ENCODE results near the gene ADH1C.
"Not testable (repeated sequence)": the region's sequence is repeated elsewhere in the genome, so short reads cannot be mapped to it uniquely, and the experiment has no call there.

The ADH1C gene

GRCh38 chr4:99356992-99357391 lies 4.4 kb upstream of the ADH1C start:
- Histone ChIP-seq H3K27ac (ENCODE audit: low read length) (no peak overlapping the region), H3K27me3 (ENCODE audit: low read depth, low read length) (no peaks in the 10 kb centered on the region), H3K4me3 (ENCODE audit: low read depth in 1 of 2, low read length in 2 of 2) (no peak overlapping the region), H3K4me1 (ENCODE audit: control insufficient read depth in 1 of 2, insufficient read depth in 2 of 2, low read length in 2 of 2) (no peaks in the 10 kb centered on the region), H3K36me3 (ENCODE audit: control insufficient read depth in 1 of 2, insufficient read depth in 2 of 2, low read length in 2 of 2) (no peaks in the 10 kb centered on the region), H3K9me3 (ENCODE audit: control insufficient read depth in 1 of 2, low read length in 2 of 2) (no peaks in the 10 kb centered on the region)

- H3K36me3 ChIP-seq (ENCODE audit: control insufficient read depth in 1 of 2, insufficient read depth in 2 of 2, low read length in 2 of 2); H3K9me3 ChIP-seq (ENCODE audit: control insufficient read depth in 1 of 2, low read length in 2 of 2); H3K27ac ChIP-seq (ENCODE audit: low read length); H3K27me3 ChIP-seq (ENCODE audit: low read depth, low read length); H3K4me3 ChIP-seq (ENCODE audit: low read depth in 1 of 2, low read length in 2 of 2); H3K4me1 ChIP-seq (ENCODE audit: control insufficient read depth in 1 of 2, insufficient read depth in 2 of 2, low read length in 2 of 2): not testable (repeated sequence)
Observed at GRCh38 chr4:99356149-99356548, 3.6 kb upstream of the ADH1C start.

- Histone ChIP-seq H3K27ac (ENCODE audit: low read length) (peak overlapping the region; percentile 49), H3K36me3 (ENCODE audit: control insufficient read depth in 1 of 2, insufficient read depth in 2 of 2, low read length in 2 of 2) (peaks cover 0 to 6% of the 10 kb centered on the region in 2 donors), H3K4me1 (ENCODE audit: control insufficient read depth in 1 of 2, insufficient read depth in 2 of 2, low read length in 2 of 2) (no peaks in the 10 kb centered on the region), H3K9me3 (ENCODE audit: control insufficient read depth in 1 of 2, low read length in 2 of 2) (no peaks in the 10 kb centered on the region), H3K27me3 (ENCODE audit: low read depth, low read length) (no peaks in the 10 kb centered on the region), H3K4me3 (ENCODE audit: low read depth in 1 of 2, low read length in 2 of 2) (peak overlapping the region in 1 of 2 donors; percentile 52)
Observed at GRCh38 chr4:99351487-99351886, 1.1 kb downstream of the ADH1C start.

GRCh38 chr4:99349338-99349737 lies 3.2 kb downstream of the ADH1C start:
- Histone ChIP-seq H3K4me1 (ENCODE audit: control insufficient read depth in 1 of 2, insufficient read depth in 2 of 2, low read length in 2 of 2) (no peaks in the 10 kb centered on the region), H3K27me3 (ENCODE audit: low read depth, low read length) (no peaks in the 10 kb centered on the region), H3K4me3 (ENCODE audit: low read depth in 1 of 2, low read length in 2 of 2) (no peak overlapping the region), H3K9me3 (ENCODE audit: control insufficient read depth in 1 of 2, low read length in 2 of 2) (no peaks in the 10 kb centered on the region), H3K27ac (ENCODE audit: low read length) (no peak overlapping the region), H3K36me3 (ENCODE audit: control insufficient read depth in 1 of 2, insufficient read depth in 2 of 2, low read length in 2 of 2) (peaks cover 0 to 6% of the 10 kb centered on the region in 2 donors)

GRCh38 chr4:99342624-99343023 lies 9.9 kb downstream of the ADH1C start:
- not testable (repeated sequence) for H3K27ac ChIP-seq (ENCODE audit: low read length); H3K9me3 ChIP-seq (ENCODE audit: control insufficient read depth in 1 of 2, low read length in 2 of 2); H3K36me3 ChIP-seq (ENCODE audit: control insufficient read depth in 1 of 2, insufficient read depth in 2 of 2, low read length in 2 of 2); H3K4me1 ChIP-seq (ENCODE audit: control insufficient read depth in 1 of 2, insufficient read depth in 2 of 2, low read length in 2 of 2); H3K4me3 ChIP-seq (ENCODE audit: low read depth in 1 of 2, low read length in 2 of 2); H3K27me3 ChIP-seq (ENCODE audit: low read depth, low read length)

GRCh38 chr4:99341426-99341825 lies 11.1 kb downstream of the ADH1C start:
- Histone ChIP-seq H3K9me3 (ENCODE audit: control insufficient read depth in 1 of 2, low read length in 2 of 2) (no peaks in the 10 kb centered on the region), H3K27me3 (ENCODE audit: low read depth, low read length) (no peaks in the 10 kb centered on the region), H3K36me3 (ENCODE audit: control insufficient read depth in 1 of 2, insufficient read depth in 2 of 2, low read length in 2 of 2) (no peaks in the 10 kb centered on the region), H3K4me3 (ENCODE audit: low read depth in 1 of 2, low read length in 2 of 2) (no peak overlapping the region), H3K4me1 (ENCODE audit: control insufficient read depth in 1 of 2, insufficient read depth in 2 of 2, low read length in 2 of 2) (no peaks in the 10 kb centered on the region), H3K27ac (ENCODE audit: low read length) (no peak overlapping the region)

- Histone ChIP-seq H3K4me1 (ENCODE audit: control insufficient read depth in 1 of 2, insufficient read depth in 2 of 2, low read length in 2 of 2) (no peaks in the 10 kb centered on the region), H3K36me3 (ENCODE audit: control insufficient read depth in 1 of 2, insufficient read depth in 2 of 2, low read length in 2 of 2) (no peaks in the 10 kb centered on the region), H3K9me3 (ENCODE audit: control insufficient read depth in 1 of 2, low read length in 2 of 2) (no peaks in the 10 kb centered on the region), H3K27me3 (ENCODE audit: low read depth, low read length) (no peaks in the 10 kb centered on the region), H3K4me3 (ENCODE audit: low read depth in 1 of 2, low read length in 2 of 2) (no peak overlapping the region), H3K27ac (ENCODE audit: low read length) (no peak overlapping the region)
Observed at GRCh38 chr4:99339172-99339571, 13.4 kb downstream of the ADH1C start.

GRCh38 chr4:99336553-99336952 lies 16.0 kb downstream of the ADH1C start:
- Histone ChIP-seq H3K4me1 (ENCODE audit: control insufficient read depth in 1 of 2, insufficient read depth in 2 of 2, low read length in 2 of 2) (no peaks in the 10 kb centered on the region), H3K27me3 (ENCODE audit: low read depth, low read length) (no peaks in the 10 kb centered on the region), H3K4me3 (ENCODE audit: low read depth in 1 of 2, low read length in 2 of 2) (no peak overlapping the region), H3K36me3 (ENCODE audit: control insufficient read depth in 1 of 2, insufficient read depth in 2 of 2, low read length in 2 of 2) (no peaks in the 10 kb centered on the region), H3K9me3 (ENCODE audit: control insufficient read depth in 1 of 2, low read length in 2 of 2) (no peaks in the 10 kb centered on the region), H3K27ac (ENCODE audit: low read length) (no peak overlapping the region)

- H3K4me1 ChIP-seq (ENCODE audit: control insufficient read depth in 1 of 2, insufficient read depth in 2 of 2, low read length in 2 of 2), result no peaks in the 10 kb centered on the region
- no peaks in the 10 kb centered on the region for H3K9me3 ChIP-seq (ENCODE audit: control insufficient read depth in 1 of 2, low read length in 2 of 2)
- H3K4me3 ChIP-seq (ENCODE audit: low read depth in 1 of 2, low read length in 2 of 2), result no peak overlapping the region
- no peaks in the 10 kb centered on the region for H3K27me3 ChIP-seq (ENCODE audit: low read depth, low read length)
- H3K36me3 ChIP-seq (ENCODE audit: control insufficient read depth in 1 of 2, insufficient read depth in 2 of 2, low read length in 2 of 2), result no peaks in the 10 kb centered on the region
- no peak overlapping the region for H3K27ac ChIP-seq (ENCODE audit: low read length)
Observed at GRCh38 chr4:99334880-99335279, 17.7 kb downstream of the ADH1C start.

GRCh38 chr4:99330648-99331047 lies 21.9 kb downstream of the ADH1C start:
- H3K9me3 ChIP-seq (ENCODE audit: control insufficient read depth in 1 of 2, low read length in 2 of 2), result peaks cover 0 to 6% of the 10 kb centered on the region in 2 donors
- H3K4me3 ChIP-seq (ENCODE audit: low read depth in 1 of 2, low read length in 2 of 2), result no peak overlapping the region
- H3K27ac ChIP-seq (ENCODE audit: low read length), result no peak overlapping the region
- no peaks in the 10 kb centered on the region for H3K36me3 ChIP-seq (ENCODE audit: control insufficient read depth in 1 of 2, insufficient read depth in 2 of 2, low read length in 2 of 2)
- no peaks in the 10 kb centered on the region for H3K4me1 ChIP-seq (ENCODE audit: control insufficient read depth in 1 of 2, insufficient read depth in 2 of 2, low read length in 2 of 2)
- no peaks in the 10 kb centered on the region for H3K27me3 ChIP-seq (ENCODE audit: low read depth, low read length)

GRCh38 chr4:99329876-99330275 lies 22.7 kb downstream of the ADH1C start:
- no peak overlapping the region for H3K4me3 ChIP-seq (ENCODE audit: low read depth in 1 of 2, low read length in 2 of 2)
- no peak overlapping the region for H3K27ac ChIP-seq (ENCODE audit: low read length)
- H3K36me3 ChIP-seq (ENCODE audit: control insufficient read depth in 1 of 2, insufficient read depth in 2 of 2, low read length in 2 of 2), result no peaks in the 10 kb centered on the region
- H3K27me3 ChIP-seq (ENCODE audit: low read depth, low read length), result no peaks in the 10 kb centered on the region
- H3K9me3 ChIP-seq (ENCODE audit: control insufficient read depth in 1 of 2, low read length in 2 of 2), result peaks cover 0 to 6% of the 10 kb centered on the region in 2 donors
- peaks cover 0 to 1% of the 10 kb centered on the region in 2 donors for H3K4me1 ChIP-seq (ENCODE audit: control insufficient read depth in 1 of 2, insufficient read depth in 2 of 2, low read length in 2 of 2)

GRCh38 chr4:99324979-99325378 lies 27.6 kb downstream of the ADH1C start:
- Histone ChIP-seq H3K27ac (ENCODE audit: low read length) (no peak overlapping the region), H3K4me3 (ENCODE audit: low read depth in 1 of 2, low read length in 2 of 2) (no peak overlapping the region), H3K9me3 (ENCODE audit: control insufficient read depth in 1 of 2, low read length in 2 of 2) (peaks cover 0 to 6% of the 10 kb centered on the region in 2 donors), H3K36me3 (ENCODE audit: control insufficient read depth in 1 of 2, insufficient read depth in 2 of 2, low read length in 2 of 2) (no peaks in the 10 kb centered on the region), H3K4me1 (ENCODE audit: control insufficient read depth in 1 of 2, insufficient read depth in 2 of 2, low read length in 2 of 2) (peaks cover 0 to 15% of the 10 kb centered on the region in 2 donors), H3K27me3 (ENCODE audit: low read depth, low read length) (no peaks in the 10 kb centered on the region)
